GM23338 (cell line): ENCODE results near the gene NPIPB12.
"Not testable (repeated sequence)": the region's sequence is repeated elsewhere in the genome, so short reads cannot be mapped to it uniquely, and the experiment has no call there.

Experiments used
- CREB1 ChIP-seq: fragments of 250-450 bp; sonication (Bioruptor Pico); IDR thresholded peaks from 2 replicates; pipeline ENCODE4 v1.5.0; 2020; ENCODE audit warnings: low read depth, mild to moderate bottlenecking, moderate library complexity
- CTCF ChIP-seq, 2 experiments: fragments of 200-600 bp in 1 of 2; sonication (generic) in 1 of 2; conservative IDR thresholded peaks; 2 replicates each; pipeline versions ENCODE4 v1.5.1 to v1.6.1; 2016 to 2017; ENCODE audit warnings: antibody characterized with exemption in 2 of 2, low read depth in 2 of 2, mild to moderate bottlenecking in 2 of 2, moderate library complexity in 1 of 2
- EZH2 ChIP-seq: fragments of 200-600 bp; sonication (generic); IDR thresholded peaks from one replicate; pipeline ENCODE4 v1.8.0; 2017; ENCODE audit warnings: antibody characterized with exemption, mild to moderate bottlenecking, low read depth; ENCODE audit not compliant: unreplicated experiment
- EZH2phosphoT487 ChIP-seq: fragments of 200-600 bp; sonication (generic); IDR thresholded peaks from one replicate; pipeline ENCODE4 v1.8.1; 2018; ENCODE audit warnings: antibody characterized with exemption; ENCODE audit not compliant: unreplicated experiment
- JUNB ChIP-seq: IDR thresholded peaks from one replicate; pipeline ENCODE4 v1.6.1; 2016; ENCODE audit warnings: antibody characterized with exemption; ENCODE audit not compliant: unreplicated experiment
- POLR2AphosphoS5 ChIP-seq: IDR thresholded peaks from 2 replicates; pipeline ENCODE4 v1.6.1; 2016; ENCODE audit warnings: antibody characterized with exemption, low read depth
- REST ChIP-seq: IDR thresholded peaks from one replicate; pipeline ENCODE4 v1.6.1; 2018; ENCODE audit warnings: antibody characterized with exemption; ENCODE audit not compliant: unreplicated experiment
- STAT1 ChIP-seq: IDR thresholded peaks from one replicate; pipeline ENCODE4 v1.6.1; 2016; ENCODE audit warnings: antibody characterized with exemption; ENCODE audit not compliant: unreplicated experiment
- ZNF114 ChIP-seq: fragments of 250-450 bp; sonication (Bioruptor Pico); IDR thresholded peaks from 2 replicates; pipeline ENCODE4 v1.5.0; 2020; ENCODE audit warnings: mild to moderate bottlenecking, moderate library complexity
- ZNF331 ChIP-seq: fragments of 250-450 bp; sonication (Bioruptor Pico); IDR thresholded peaks from 2 replicates; pipeline ENCODE4 v1.5.0; 2020; ENCODE audit warnings: low read depth, mild to moderate bottlenecking, moderate library complexity
- TF ChIP-seq, protein P1 (sequence below): IDR thresholded peaks from 2 replicates; pipeline ENCODE4 v1.6.1; 2016; ENCODE audit warnings: antibody characterized with exemption

- TF ChIP-seq POLR2AphosphoS5; CTCF (conservative IDR thresholded peaks at IDR 0.05; ENCODE audit: low read depth in 2 of 2); ZNF114 (CRISPR knock-in tag); EZH2phosphoT487; CREB1 (CRISPR knock-in tag); EZH2; JUNB; REST; ZNF331 (CRISPR knock-in tag); STAT1: not testable (repeated sequence)
- TF ChIP-seq, protein P1, sequence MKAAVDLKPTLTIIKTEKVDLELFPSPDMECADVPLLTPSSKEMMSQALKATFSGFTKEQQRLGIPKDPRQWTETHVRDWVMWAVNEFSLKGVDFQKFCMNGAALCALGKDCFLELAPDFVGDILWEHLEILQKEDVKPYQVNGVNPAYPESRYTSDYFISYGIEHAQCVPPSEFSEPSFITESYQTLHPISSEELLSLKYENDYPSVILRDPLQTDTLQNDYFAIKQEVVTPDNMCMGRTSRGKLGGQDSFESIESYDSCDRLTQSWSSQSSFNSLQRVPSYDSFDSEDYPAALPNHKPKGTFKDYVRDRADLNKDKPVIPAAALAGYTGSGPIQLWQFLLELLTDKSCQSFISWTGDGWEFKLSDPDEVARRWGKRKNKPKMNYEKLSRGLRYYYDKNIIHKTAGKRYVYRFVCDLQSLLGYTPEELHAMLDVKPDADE: not testable (repeated sequence)
These were observed 45.6 kb downstream of the NPIPB12 start for GRCh38 chr16:29460647-29461030.
